A549 (cell line): Measurements from ENCODE around the gene PDGFD. TPM values are rescaled to one million over a fixed set of nuclear protein-coding genes. Genes with fewer than 3 reads are reported as not detected.

Experiments used
- ATAC-seq, 2 experiments: fragments of 200-7000 bp in 1 of 2; fragments of >200 bp in 1 of 2; cut with Nextera tagmentation in 1 of 2; cut with Tn5 transposase in 1 of 2; 3 replicates each; pipeline versions ENCODE4 v1.8.0 to v1.9.1; 2018 to 2020; ENCODE audit warnings: mild to moderate bottlenecking in 1 of 2, moderate library complexity in 1 of 2
- CTCF ChIA-PET: fragments of 300-600 bp; sonication (Branson Sonifier 250); formaldehyde crosslinking; extraction: SDS; loops from one replicate; lab custom pipeline; 2021; ENCODE audit warnings: antibody characterized with exemption, inconsistent platforms; lab: Yijun Ruan, JAX
- POLR2A ChIA-PET: fragments of 350-600 bp; formaldehyde crosslinking; extraction: SDS; loops from one replicate; lab custom pipeline; 2021; ENCODE audit warnings: antibody characterized with exemption, inconsistent platforms; lab: Yijun Ruan, JAX
- DNase-seq, 2 experiments: peaks; one replicate each; pipeline versions ENCODE4 v3.0.0 to v3.0.0-alpha.2; 2011 to 2016; ENCODE audit warnings: low read depth in 1 of 2, low spot score in 1 of 2
- FAIRE-seq: peaks from 2 replicates; lab custom pipeline; 2011; peaks lifted over from hg19 to GRCh38; lab: Jason Lieb, UNC
- H3K27ac ChIP-seq, 2 experiments: fragments of >200 bp; sonication (Bioruptor Twin); formaldehyde crosslinking; 3 replicates each; pipeline ENCODE4 v1.5.1; 2016 to 2017
- H3K4me1 ChIP-seq: fragments of >200 bp; sonication (Bioruptor Twin); formaldehyde crosslinking; 3 replicates; pipeline ENCODE4 v1.6.1; 2016
- H3K4me2 ChIP-seq: fragments of >200 bp; sonication (Bioruptor Twin); formaldehyde crosslinking; 3 replicates; pipeline ENCODE4 v1.6.1; 2016
- H3K4me3 ChIP-seq: fragments of >200 bp; sonication (Bioruptor Twin); formaldehyde crosslinking; 3 replicates; pipeline ENCODE4 v1.5.1; 2016
- H3K9me3 ChIP-seq: fragments of >200 bp; sonication (Bioruptor Twin); formaldehyde crosslinking; 3 replicates; pipeline ENCODE4 v1.6.1; 2016
- ATOH8 ChIP-seq: fragments of 250-450 bp; sonication (Bioruptor Pico); IDR thresholded peaks from 2 replicates; pipeline ENCODE4 v1.5.0; 2020; ENCODE audit warnings: low read depth, mild to moderate bottlenecking, moderate library complexity
- BCL3 ChIP-seq: fragments of >200 bp; sonication (Bioruptor Twin); formaldehyde crosslinking; IDR thresholded peaks from 3 replicates; pipeline ENCODE4 v1.6.1; 2016
- BHLHE40 ChIP-seq: IDR thresholded peaks from 2 replicates; pipeline ENCODE4 v1.6.1; 2012; ENCODE audit warnings: low read depth, low read length, inconsistent platforms
- CTCF ChIP-seq: fragments of >200 bp; sonication (Bioruptor Twin); formaldehyde crosslinking; IDR thresholded peaks from 3 replicates; pipeline ENCODE4 v1.5.1; 2016
- ELK1 ChIP-seq: fragments of 150-350 bp; IDR thresholded peaks from 2 replicates; pipeline ENCODE4 v1.6.1; 2014; ENCODE audit warnings: low read depth, mild to moderate bottlenecking, low read length
- ESRRA ChIP-seq: fragments of 150-350 bp; IDR thresholded peaks from 2 replicates; pipeline ENCODE4 v1.6.1; 2014; ENCODE audit warnings: mild to moderate bottlenecking, low read length, borderline replicate concordance
- FOSB ChIP-seq: fragments of 250-450 bp; sonication (Bioruptor Pico); IDR thresholded peaks from 2 replicates; pipeline ENCODE4 v1.5.0; 2020; ENCODE audit warnings: mild to moderate bottlenecking, moderate library complexity
- FOXS1 ChIP-seq: fragments of 250-450 bp; sonication (Bioruptor Pico); IDR thresholded peaks from 2 replicates; pipeline ENCODE4 v1.5.0; 2020; ENCODE audit warnings: mild to moderate bottlenecking, moderate library complexity
- HMGXB4 ChIP-seq: fragments of 250-450 bp; sonication (Bioruptor Pico); IDR thresholded peaks from 2 replicates; pipeline ENCODE4 v1.5.0; 2021; ENCODE audit warnings: mild to moderate bottlenecking, moderate library complexity, borderline replicate concordance
- JUN ChIP-seq, 2 experiments: fragments of >200 bp; sonication (Bioruptor Twin); formaldehyde crosslinking; IDR thresholded peaks; 2 replicates in 1 of 2; 3 replicates in 1 of 2; pipeline ENCODE4 v1.6.1; 2016 to 2017
- KDM5A ChIP-seq: fragments of 200-600 bp; sonication (generic); IDR thresholded peaks from 2 replicates; pipeline ENCODE4 v1.6.1; 2016; ENCODE audit warnings: antibody characterized with exemption, mild to moderate bottlenecking
- MAX ChIP-seq: IDR thresholded peaks from 2 replicates; pipeline ENCODE4 v1.6.1; 2012
- MAZ ChIP-seq: fragments of 150-350 bp; IDR thresholded peaks from 2 replicates; pipeline ENCODE4 v1.6.1; 2014; ENCODE audit warnings: antibody characterized with exemption, low read depth, low read length, borderline replicate concordance
- MYC ChIP-seq: IDR thresholded peaks from 2 replicates; pipeline ENCODE4 v1.6.1; 2012; ENCODE audit warnings: mild to moderate bottlenecking, inconsistent platforms, low read length, improper control_type of control experiment, borderline replicate concordance
- POLR2AphosphoS2 ChIP-seq: conservative IDR thresholded peaks from 2 replicates; pipeline ENCODE4 v1.6.1; 2012; ENCODE audit warnings: low read length, improper control_type of control experiment, inconsistent platforms
- RCOR1 ChIP-seq: fragments of 150-350 bp; IDR thresholded peaks from 2 replicates; pipeline ENCODE4 v1.6.1; 2014; ENCODE audit warnings: antibody characterized with exemption, low read length, low read depth
- RFX5 ChIP-seq: fragments of 450-650 bp; IDR thresholded peaks from 2 replicates; pipeline ENCODE4 v1.7.1; 2014; ENCODE audit warnings: antibody characterized with exemption, mild to moderate bottlenecking, moderate library complexity
- SMC3 ChIP-seq: fragments of >200 bp; sonication (Bioruptor Twin); formaldehyde crosslinking; IDR thresholded peaks from 3 replicates; pipeline ENCODE4 v1.6.1; 2018; ENCODE audit warnings: inconsistent platforms
- TFCP2L1 ChIP-seq: fragments of 250-450 bp; sonication (Bioruptor Pico); IDR thresholded peaks from 2 replicates; pipeline ENCODE4 v1.5.0; 2021; ENCODE audit warnings: mild to moderate bottlenecking
- WGBS: methylation state at CpG from one replicate; pipeline ENCODE4 v1.1.6; 2017; ENCODE audit errors: missing lambda C conversion rate; 5-methylcytosine and 5-hydroxymethylcytosine counted together
- polyA plus RNA-seq, 4 experiments: library from polyadenylated mRNA; depleted of rRNA in 3 of 4; stranded (reverse); fragments of >200 nt; fragmentation: RNase III in 1 of 4; extraction: RNeasy Plus Mini Kit Qiagen cat#74134 plus additional on column Dnase treatment in 1 of 4; gene quantifications; 2 replicates in 3 of 4; 3 replicates in 1 of 4; pipeline ENCODE4 v1.2.3, GENCODE V29; 2011 to 2017

Gene PDGFD
- polyA plus RNA-seq, 2 of the 4 experiments (the other 2 are of a cell fraction), result 11.1 to 29.7 TPM

GRCh38 chr11:103947546-103947919 lies 216.4 kb downstream of the PDGFD start (continued):
- no peak for TF ChIP-seq RFX5

- Histone ChIP-seq H3K4me2 (no peak overlapping the region), H3K9me3 (no peaks in the 10 kb centered on the region)
- POLR2A ChIA-PET, result no interaction called here
- TF ChIP-seq MAX (no peak), ATOH8 (CRISPR knock-in tag) (no peak), BCL3 (no peak), MAZ (no peak), HMGXB4 (no peak), ELK1 (no peak), RCOR1 (no peak), KDM5A (no peak), FOSB (CRISPR knock-in tag) (no peak), POLR2AphosphoS2 (no peak), TFCP2L1 (CRISPR knock-in tag) (no peak), JUN (IDR thresholded peaks at IDR 0.05) (no peak), SMC3 (no peak), MYC (no peak), CTCF (no peak), ESRRA (no peak), BHLHE40 (no peak), FOXS1 (CRISPR knock-in tag) (no peak)
- TF ChIP-seq, all 56 proteins: peak for 0
- FAIRE-seq, result no peak
- ATAC-seq, result no peak
- H3K4me1 ChIP-seq, result peaks cover 15% of the 10 kb centered on the region
- H3K4me3 ChIP-seq, result no peak overlapping the region
- DNase-seq, result no peak
- no peak overlapping the region for H3K27ac ChIP-seq
- 76% methylated on average over 3 of the region's 3 CpGs for WGBS
- CTCF ChIA-PET, result interaction anchor here (2.6 kb wide), 1 partner anchor 265 kb away, joined by 9 read pairs; no protein-coding TSS in a partner anchor
Observed at GRCh38 chr11:103946793-103947545, 217.0 kb downstream of the PDGFD start.
